Endothelial cell of umbilical vein (primary cell): ENCODE measurements around the gene MICAL3. TPM values are rescaled to one million over a fixed set of nuclear protein-coding genes. Genes with fewer than 3 reads are reported as not detected.

ENCODE experiments used
- BruUV-seq: library from RNA; stranded (reverse); fragments of 400-500 nt; replicated peaks from 2 replicates; lab custom pipeline; 2021; lab: Mats Ljungman, UMichigan
- CTCF ChIA-PET: fragments of 300-600, 350-600 bp; sonication (Branson Sonifier 250); formaldehyde crosslinking; loops from one replicate; lab custom pipeline; 2021; ENCODE audit warnings: antibody characterized with exemption, inconsistent platforms; lab: Charles Lee
- POLR2A ChIA-PET: fragments of 300-600, 350-600 bp; sonication (Branson Sonifier 250); formaldehyde crosslinking; loops from one replicate; lab custom pipeline; 2021; ENCODE audit warnings: antibody characterized with exemption, inconsistent platforms; lab: Charles Lee
- DNase-seq: peaks from one replicate; pipeline ENCODE4 v3.0.0-alpha.2; 2011; ENCODE audit warnings: low read depth, low spot score
- FAIRE-seq: peaks from 2 replicates; lab custom pipeline; 2011; peaks lifted over from hg19 to GRCh38; lab: Jason Lieb, UNC
- H2AFZ ChIP-seq: 2 replicates; pipeline ENCODE4 v1.6.0; 2012; ENCODE audit warnings: low read depth, low read length, control low read depth, inconsistent platforms
- H3K27ac ChIP-seq: 2 replicates; pipeline ENCODE4 v1.5.1; 2011; ENCODE audit warnings: low read depth, mild to moderate bottlenecking, control low read depth, low read length, moderate library complexity; ENCODE audit not compliant: insufficient read depth
- H3K27me3 ChIP-seq, 2 experiments: 2 replicates each; pipeline versions ENCODE4 v1.6.0 to v1.6.1; 2011; ENCODE audit warnings: low read length in 2 of 2, mixed read lengths in 1 of 2; ENCODE audit not compliant: control insufficient read depth in 2 of 2, insufficient read depth in 2 of 2
- H3K36me3 ChIP-seq, 2 experiments: 2 replicates in 1 of 2; 3 replicates in 1 of 2; pipeline ENCODE4 v1.5.1; 2011; ENCODE audit warnings: low read length in 2 of 2, mild to moderate bottlenecking in 1 of 2, moderate library complexity in 1 of 2; ENCODE audit not compliant: control insufficient read depth in 2 of 2, insufficient read depth in 2 of 2; ENCODE audit errors: extremely low read depth in 1 of 2
- H3K4me1 ChIP-seq: 3 replicates; pipeline ENCODE4 v1.5.1; 2011; ENCODE audit warnings: mild to moderate bottlenecking, low read length; ENCODE audit not compliant: control insufficient read depth, insufficient read depth; ENCODE audit errors: extremely low read depth
- H3K4me2 ChIP-seq: 2 replicates; pipeline ENCODE4 v1.6.1; 2011; ENCODE audit warnings: low read length, control low read depth, mixed read lengths; ENCODE audit not compliant: insufficient read depth
- H3K4me3 ChIP-seq, 3 experiments: fragments of 200-600 bp in 1 of 3; sonication (generic), shearing (Covaris generic) in 1 of 3; replicated peaks in 1 of 3; 2 replicates each; pipeline ENCODE4 v1.5.1; 2011 to 2016; ENCODE audit warnings: control low read depth in 3 of 3, low read length in 3 of 3, mild to moderate bottlenecking in 2 of 3, inconsistent platforms in 1 of 3, low read depth in 1 of 3, moderate library complexity in 1 of 3; ENCODE audit not compliant: insufficient read depth in 1 of 3
- H3K79me2 ChIP-seq: 2 replicates; pipeline ENCODE4 v1.6.0; 2012; ENCODE audit warnings: low read length, inconsistent platforms; ENCODE audit not compliant: control insufficient read depth, insufficient read depth
- H3K9ac ChIP-seq: replicated peaks from 2 replicates; pipeline ENCODE3; 2011; ENCODE audit warnings: low read length, control low read depth; ENCODE audit not compliant: insufficient read depth; ENCODE audit errors: extremely low read depth
- H3K9me1 ChIP-seq: replicated peaks from 3 replicates; pipeline ENCODE4 v1.6.0; 2011; ENCODE audit warnings: mild to moderate bottlenecking, low read length; ENCODE audit not compliant: control insufficient read depth, insufficient read depth; ENCODE audit errors: extremely low read depth
- H3K9me3 ChIP-seq: replicated peaks from 2 replicates; pipeline ENCODE4 v1.5.1; 2012; ENCODE audit warnings: low read length, inconsistent platforms; ENCODE audit not compliant: control insufficient read depth, insufficient read depth
- H4K20me1 ChIP-seq: replicated peaks from 2 replicates; pipeline ENCODE3; 2011; ENCODE audit warnings: mild to moderate bottlenecking, low read length; ENCODE audit not compliant: control insufficient read depth, insufficient read depth; ENCODE audit errors: extremely low read depth
- CTCF ChIP-seq, 2 donors: IDR thresholded peaks; 1 replicate in 1 of 2; 2 replicates in 1 of 2; pipeline ENCODE4 v1.5.1; 2011; ENCODE audit warnings: low read length in 2 of 2, mild to moderate bottlenecking in 2 of 2, moderate library complexity in 2 of 2, control low read depth in 1 of 2, inconsistent platforms in 1 of 2, low read depth in 1 of 2; ENCODE audit not compliant: insufficient read depth in 1 of 2; ENCODE audit errors: extremely low read depth in 1 of 2
- FOS ChIP-seq: IDR thresholded peaks from 2 replicates; pipeline ENCODE4 v1.6.1; 2011; ENCODE audit warnings: mild to moderate bottlenecking, low read length, moderate library complexity, borderline replicate concordance; ENCODE audit not compliant: insufficient read depth
- GATA2 ChIP-seq: IDR thresholded peaks from 2 replicates; pipeline ENCODE4 v1.7.0; 2011; ENCODE audit warnings: low read depth, mild to moderate bottlenecking, moderate library complexity, mixed read lengths, low read length; ENCODE audit not compliant: insufficient read length, insufficient read depth
- JUN ChIP-seq: IDR thresholded peaks from 2 replicates; pipeline ENCODE4 v1.6.1; 2011; ENCODE audit warnings: borderline replicate concordance, low read depth; ENCODE audit not compliant: insufficient read length, insufficient read depth
- MAX ChIP-seq: IDR thresholded peaks from 2 replicates; pipeline ENCODE4 v1.6.1; 2011; ENCODE audit not compliant: insufficient read depth, insufficient read length
- POLR2A ChIP-seq: IDR thresholded peaks from 2 replicates; pipeline ENCODE4 v1.6.1; 2012; ENCODE audit warnings: low read depth, mild to moderate bottlenecking, control low read depth, low read length
- dilution Hi-C: fragments of 300-500 bp; cut with MboI; formaldehyde crosslinking; loops from one replicate; pipeline ENCODE4 v1.15.0; 2019; ENCODE audit warnings: low sequenced_read_pairs; ENCODE audit not compliant: extremely low pct_ligation_motif_present
- intact Hi-C: fragments of 100-400 bp; cut with micrococcal nuclease; formaldehyde crosslinking; loops from one replicate; pipeline ENCODE4 v1.10.0; 2022
- polyA plus RNA-seq, 4 experiments: library from polyadenylated mRNA; depleted of rRNA in 3 of 4; stranded (reverse) in 3 of 4; unstranded in 1 of 4; fragments of >200 nt; gene quantifications; 2 replicates each; pipeline versions ENCODE4 v1.2.1 to v1.2.3, GENCODE V29; 2011 to 2012; ENCODE audit warnings: missing spikeins in 1 of 4
- total RNA-seq: library from RNA; stranded (reverse); gene quantifications from 2 replicates; pipeline ENCODE4 v1.2.3, GENCODE V29; 2021

Gene MICAL3
- total and polyA plus RNA-seq, 2 donors (not counting 3 experiments of a cell fraction or from before 2014, with no cell fraction given), result 14.5 to 63.7 TPM

GRCh38 chr22:18012531-18012930 lies 11.8 kb downstream of the MICAL3 start:
- no peaks in the 10 kb centered on the region for H3K9me1 ChIP-seq
- no peak overlapping the region for H3K27ac ChIP-seq
- ChIA-PET CTCF (interaction anchor here (1.0 to 3.5 kb wide), 4 partner anchors 8 to 454 kb away, joined by 3 to 10 read pairs (median 3); no protein-coding TSS in a partner anchor), POLR2A (no interaction called here)
- intact Hi-C loops (no loop called here), dilution Hi-C loops (no loop called here)
- H3K27me3 ChIP-seq, result no peaks in the 10 kb centered on the region
- BruUV-seq, result no TSS peak
- H3K4me1 ChIP-seq, result no peaks in the 10 kb centered on the region
- no peak overlapping the region for H2AFZ ChIP-seq
- H3K79me2 ChIP-seq, result no peaks in the 10 kb centered on the region
- no peaks in the 10 kb centered on the region for H3K9me3 ChIP-seq
- TF ChIP-seq POLR2A (no peak), MAX (no peak), JUN (no peak), FOS (no peak)
- DNase-seq (no peak), FAIRE-seq (no peak)
- H3K4me3 ChIP-seq, result no peak overlapping the region
- H3K36me3 ChIP-seq, result no peaks in the 10 kb centered on the region
- no peak overlapping the region for H3K4me2 ChIP-seq
- no peak overlapping the region for H3K9ac ChIP-seq
- H4K20me1 ChIP-seq, result no peaks in the 10 kb centered on the region

GRCh38 chr22:18010266-18010665 lies 14.1 kb downstream of the MICAL3 start:
- H3K4me3 ChIP-seq, result no peak overlapping the region
- H3K27me3 ChIP-seq, result no peaks in the 10 kb centered on the region
- H3K79me2 ChIP-seq, result no peaks in the 10 kb centered on the region
- ChIA-PET POLR2A (no interaction called here), CTCF (no interaction called here)
- intact Hi-C loops (no loop called here), dilution Hi-C loops (no loop called here)
- FAIRE-seq (no peak), DNase-seq (no peak)
- no peak overlapping the region for H3K27ac ChIP-seq
- no peaks in the 10 kb centered on the region for H3K4me1 ChIP-seq
- TF ChIP-seq FOS, result no peak
- no peak for TF ChIP-seq JUN
- TF ChIP-seq CTCF (IDR thresholded peaks at IDR 0.05; ENCODE audit: extremely low read depth in 1 of 2, insufficient read depth in 1 of 2, low read depth in 1 of 2, low read length in 2 of 2), result no peak
- TF ChIP-seq POLR2A, result no peak
- no peak for TF ChIP-seq GATA2
- TF ChIP-seq MAX, result no peak
- no peak overlapping the region for H3K4me2 ChIP-seq
- H4K20me1 ChIP-seq, result no peaks in the 10 kb centered on the region
- no peaks in the 10 kb centered on the region for H3K9me3 ChIP-seq
- H2AFZ ChIP-seq, result no peak overlapping the region
- BruUV-seq, result no TSS peak
- H3K36me3 ChIP-seq, result no peaks in the 10 kb centered on the region
- H3K9ac ChIP-seq, result no peak overlapping the region
- H3K9me1 ChIP-seq, result no peaks in the 10 kb centered on the region
